ENCODE data around the gene SLC25A39. TPM values are rescaled to one million over a fixed set of nuclear protein-coding genes. Genes with fewer than 3 reads are reported as not detected.
A peak's percentile ranks its signal among the peaks of the same experiment; 100 is the strongest.

Gene SLC25A39
- total RNA-seq, 2 donors from 2014 or later, result 75.9 to 76.5 TPM

DNA sequence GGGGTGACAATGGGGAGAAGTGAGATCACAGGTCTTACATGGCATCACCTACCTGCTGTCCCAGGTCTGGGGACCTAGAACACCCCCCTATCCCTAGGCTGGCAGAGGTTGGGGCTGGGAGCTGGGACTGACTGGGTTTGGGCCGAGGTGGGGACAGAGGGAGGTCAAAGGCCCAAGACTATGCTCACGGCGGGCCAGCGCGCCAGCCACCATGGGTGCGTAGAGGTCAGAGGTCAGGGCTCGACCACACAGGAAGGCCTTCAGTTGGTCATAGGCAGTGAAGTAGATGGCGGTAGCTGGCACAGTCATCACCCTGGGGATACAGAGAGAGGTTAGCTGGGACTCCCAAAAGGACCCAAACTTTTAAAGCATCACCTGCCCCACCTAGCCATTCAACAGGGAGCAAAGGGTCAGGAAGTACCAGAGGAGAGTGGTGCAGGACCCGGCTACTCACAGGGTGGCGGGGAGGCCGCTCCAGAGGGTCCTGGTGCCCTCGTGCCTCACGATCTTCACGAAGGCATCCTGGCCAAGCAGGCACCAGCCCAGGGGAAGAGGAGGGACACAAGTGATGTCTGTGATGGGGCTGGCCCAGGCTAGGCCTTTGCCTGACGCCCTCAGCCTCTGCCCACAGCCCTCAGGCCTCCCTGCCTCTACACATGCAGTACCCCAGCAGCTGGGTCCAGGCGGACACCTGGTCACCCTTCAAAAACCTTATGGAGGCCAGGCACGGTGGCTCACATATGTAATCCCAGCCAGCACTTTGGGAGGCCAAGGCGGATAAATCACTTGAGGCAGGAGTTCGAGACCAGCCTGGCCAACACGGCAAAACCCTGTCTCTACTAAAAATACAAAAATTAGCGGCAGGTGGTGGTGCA is 3.1 kb downstream of the SLC25A39 start:
- no peak for DNase-seq
- no peak for ATAC-seq
- Mint-ChIP-seq H3K4me3 (no peak overlapping the region), H3K27ac (no peak overlapping the region), H3K27me3 (peaks cover 19% of the 10 kb centered on the region), H3K4me1 (peaks cover 14% of the 10 kb centered on the region), H3K36me3 (ENCODE audit: low read depth) (peaks cover 2% of the 10 kb centered on the region)
- H3K9me3 ChIP-seq (ENCODE audit: control insufficient read depth, low read length, poor library complexity, severe bottlenecking), result no peaks in the 10 kb centered on the region

DNA sequence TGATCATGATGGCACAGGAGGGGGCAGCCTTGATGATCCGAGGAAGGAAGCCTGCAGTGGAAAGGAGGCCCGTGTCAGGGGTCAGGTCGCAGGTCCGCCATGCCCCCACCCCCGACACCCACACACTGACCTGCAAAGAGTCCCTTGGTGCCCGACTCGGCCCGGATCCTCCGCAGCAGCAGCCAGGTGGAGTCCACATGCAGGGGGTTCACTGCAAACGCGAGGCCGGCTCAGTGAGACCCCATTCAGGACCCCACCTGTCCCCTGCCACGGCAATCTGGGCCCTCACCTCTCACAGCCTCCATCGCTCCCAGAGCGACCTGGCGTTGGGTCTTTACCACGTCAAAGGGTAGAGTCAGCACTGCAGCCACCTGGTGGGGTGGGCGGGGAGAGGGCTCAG is 4.6 kb downstream of the SLC25A39 start:
- Mint-ChIP-seq H3K4me1 (peaks cover 17% of the 10 kb centered on the region), H3K27me3 (peaks cover 30% of the 10 kb centered on the region), H3K27ac (no peak overlapping the region), H3K36me3 (ENCODE audit: low read depth) (peaks cover 9% of the 10 kb centered on the region), H3K4me3 (no peak overlapping the region)
- H3K9me3 ChIP-seq (ENCODE audit: control insufficient read depth, low read length, poor library complexity, severe bottlenecking), result no peaks in the 10 kb centered on the region
- ATAC-seq (no peak), DNase-seq (no peak)

DNA sequence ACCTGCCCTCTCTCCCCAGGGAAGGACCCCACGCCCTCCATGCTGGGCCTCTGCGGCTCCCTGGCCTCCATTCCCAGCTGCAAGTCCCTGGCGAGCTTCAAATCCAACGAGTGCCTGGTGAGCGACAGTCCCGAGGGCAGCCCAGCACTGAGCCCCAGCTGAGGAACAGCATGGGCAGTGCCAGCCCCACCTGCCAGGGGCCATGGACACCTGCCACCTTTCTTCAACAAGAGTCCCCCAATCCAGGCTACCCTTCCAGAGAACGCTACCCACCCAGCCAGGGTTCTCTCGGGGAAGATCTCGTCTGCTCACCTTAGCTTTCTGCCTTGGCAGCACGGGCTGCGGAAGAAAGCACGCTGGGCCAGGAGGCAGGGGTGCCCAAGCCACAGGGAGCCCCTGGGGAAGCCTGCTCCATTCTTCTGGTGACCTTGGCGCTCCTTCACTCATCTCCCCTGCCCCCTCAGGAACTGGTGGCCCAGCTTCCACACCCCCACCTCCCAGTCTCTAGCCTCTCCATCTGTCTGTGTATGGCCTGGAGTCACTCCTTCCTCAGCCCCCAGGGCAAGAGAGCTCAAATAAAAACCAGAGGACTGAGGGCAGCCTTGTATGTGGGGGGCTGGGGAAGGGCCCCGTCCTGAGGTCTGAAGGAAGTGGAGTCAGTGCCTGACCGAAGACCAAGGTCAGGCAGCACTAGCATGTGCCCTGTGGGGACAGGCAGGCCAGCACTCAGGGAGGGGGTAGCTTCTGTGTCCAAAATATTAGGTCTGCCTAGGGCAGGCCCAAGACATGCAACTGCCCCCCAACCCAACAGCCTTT is 6.3 kb downstream of the SLC25A39 start:
- Mint-ChIP-seq H3K4me1 (peaks cover 16% of the 10 kb centered on the region), H3K36me3 (ENCODE audit: low read depth) (peaks cover 11% of the 10 kb centered on the region), H3K27me3 (peaks cover 37% of the 10 kb centered on the region), H3K4me3 (no peak overlapping the region), H3K27ac (no peak overlapping the region)
- DNase-seq (no peak), ATAC-seq (no peak)
- H3K9me3 ChIP-seq (ENCODE audit: control insufficient read depth, low read length, poor library complexity, severe bottlenecking), result no peaks in the 10 kb centered on the region

DNA sequence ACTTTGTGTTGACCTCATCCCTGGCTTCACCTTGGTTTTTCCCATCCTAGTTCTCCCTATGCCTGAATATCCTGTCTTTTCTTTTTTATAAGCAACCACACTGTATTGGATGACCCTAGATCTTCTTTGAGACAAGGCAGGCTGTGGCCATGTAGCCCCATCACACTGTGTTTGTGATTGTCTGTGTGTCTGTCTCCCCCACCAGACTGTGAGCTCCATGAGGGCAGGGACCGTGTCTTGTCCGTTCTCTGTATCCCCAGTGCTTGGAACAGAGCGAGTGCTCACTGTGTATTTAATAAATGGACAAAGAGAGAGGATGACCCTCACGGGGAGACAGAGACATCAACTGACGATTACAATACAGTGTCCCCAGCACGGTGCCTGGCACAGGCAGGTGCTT is 7.1 kb downstream of the SLC25A39 start:
- peak overlapping the region; percentile 15 for H3K4me3 Mint-ChIP-seq
- no peak for DNase-seq
- H3K27ac Mint-ChIP-seq, result no peak overlapping the region
- H3K36me3 Mint-ChIP-seq (ENCODE audit: low read depth), result peaks cover 11% of the 10 kb centered on the region
- peaks cover 42% of the 10 kb centered on the region for H3K27me3 Mint-ChIP-seq
- ATAC-seq, result no peak
- H3K9me3 ChIP-seq (ENCODE audit: control insufficient read depth, low read length, poor library complexity, severe bottlenecking), result no peaks in the 10 kb centered on the region
- peaks cover 16% of the 10 kb centered on the region for H3K4me1 Mint-ChIP-seq

DNA sequence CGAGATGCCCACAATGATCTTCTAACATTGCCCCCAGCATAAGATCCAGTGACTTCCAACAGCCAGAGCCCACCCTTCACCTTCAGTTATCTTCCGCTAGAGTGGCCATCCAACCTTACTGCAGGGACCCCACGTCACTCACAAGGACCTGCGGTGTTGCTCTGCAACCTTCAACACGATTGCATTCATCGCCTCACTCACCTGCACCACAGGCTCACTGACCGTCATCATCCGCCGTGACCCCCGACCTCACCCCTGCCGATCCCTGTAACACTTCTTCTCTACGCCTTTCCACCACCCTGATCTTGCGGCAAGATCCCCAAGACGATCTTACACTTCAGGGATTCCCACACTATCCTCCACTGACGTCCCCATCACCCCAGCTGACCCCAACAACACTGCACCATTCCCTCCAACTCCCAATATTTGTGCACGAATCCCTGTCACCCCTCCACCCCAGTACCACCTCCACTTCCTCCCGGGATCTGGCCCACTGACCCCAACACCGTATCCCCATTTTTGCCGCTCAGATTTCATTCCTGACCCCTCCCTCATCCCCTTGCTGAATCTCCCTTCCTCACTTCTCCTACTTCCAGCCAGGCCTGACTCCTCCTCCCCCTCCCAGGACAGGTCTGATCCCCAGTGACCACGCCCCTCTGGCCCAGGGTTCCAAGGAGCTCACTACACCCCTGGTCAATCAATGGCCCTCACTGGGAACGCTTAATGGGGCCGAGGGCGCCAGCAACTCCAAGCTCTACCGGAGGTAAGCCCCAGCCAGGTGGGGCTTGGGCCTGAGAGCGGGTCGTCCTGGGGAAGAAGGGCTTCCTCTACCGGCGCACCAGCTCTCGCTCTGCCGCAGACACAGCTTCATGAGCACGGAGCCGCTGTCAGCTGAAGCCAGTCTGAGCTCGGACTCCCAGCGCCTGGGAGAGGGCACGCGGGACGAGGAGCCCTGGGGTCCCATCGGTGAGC is 8.6 kb downstream of the SLC25A39 start:
- DNase-seq, result no peak
- Mint-ChIP-seq H3K27me3 (peaks cover 42% of the 10 kb centered on the region), H3K4me3 (peak overlapping the region; percentile 91), H3K27ac (no peak overlapping the region), H3K36me3 (ENCODE audit: low read depth) (peaks cover 13% of the 10 kb centered on the region), H3K4me1 (peaks cover 16% of the 10 kb centered on the region)
- no peak for ATAC-seq
- H3K9me3 ChIP-seq (ENCODE audit: control insufficient read depth, low read length, poor library complexity, severe bottlenecking), result no peaks in the 10 kb centered on the region

DNA sequence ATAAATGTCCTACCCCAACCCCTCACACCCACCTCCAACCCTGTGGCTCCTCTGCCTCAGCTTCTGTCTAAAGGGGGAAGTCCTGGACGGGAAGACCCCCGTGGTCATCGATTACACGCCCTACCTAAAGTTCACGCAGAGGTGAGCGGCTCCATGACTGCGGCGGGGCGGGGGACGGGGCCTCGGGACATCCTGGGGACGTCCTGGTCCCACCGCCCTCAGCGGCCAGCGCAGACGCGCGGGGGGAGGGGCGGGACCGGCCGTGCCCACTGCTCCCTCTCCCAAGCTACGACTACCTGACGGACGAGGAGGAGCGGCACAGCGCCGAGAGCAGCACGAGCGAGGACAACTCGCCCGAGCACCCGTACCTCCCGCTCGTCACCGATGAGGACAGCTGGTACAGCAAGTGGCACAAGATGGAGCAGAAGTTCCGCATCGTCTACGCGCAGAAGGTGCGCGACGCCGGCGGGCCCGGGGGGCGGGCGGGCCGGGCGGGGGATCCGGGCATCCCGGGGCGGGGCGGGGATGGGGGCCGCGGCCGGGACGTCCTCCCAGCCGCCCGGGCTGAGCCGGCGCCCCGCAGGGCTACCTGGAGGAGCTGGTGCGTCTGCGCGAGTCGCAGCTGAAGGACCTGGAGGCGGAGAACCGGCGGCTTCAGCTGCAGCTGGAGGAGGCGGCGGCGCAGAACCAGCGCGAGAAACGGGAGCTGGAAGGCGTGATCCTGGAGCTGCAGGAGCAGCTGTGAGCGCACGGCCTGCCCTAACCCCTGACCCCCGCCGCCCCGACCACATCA is 9.6 kb downstream of the SLC25A39 start:
- Mint-ChIP-seq H3K36me3 (ENCODE audit: low read depth) (peaks cover 13% of the 10 kb centered on the region), H3K27me3 (peaks cover 42% of the 10 kb centered on the region), H3K4me1 (peaks cover 16% of the 10 kb centered on the region), H3K27ac (no peak overlapping the region), H3K4me3 (peak overlapping the region; percentile 91)
- DNase-seq (peak in 2 of 3 donors; percentile 19 to 22), ATAC-seq (peak; percentile 78)
- no peaks in the 10 kb centered on the region for H3K9me3 ChIP-seq (ENCODE audit: control insufficient read depth, low read length, poor library complexity, severe bottlenecking)

DNA sequence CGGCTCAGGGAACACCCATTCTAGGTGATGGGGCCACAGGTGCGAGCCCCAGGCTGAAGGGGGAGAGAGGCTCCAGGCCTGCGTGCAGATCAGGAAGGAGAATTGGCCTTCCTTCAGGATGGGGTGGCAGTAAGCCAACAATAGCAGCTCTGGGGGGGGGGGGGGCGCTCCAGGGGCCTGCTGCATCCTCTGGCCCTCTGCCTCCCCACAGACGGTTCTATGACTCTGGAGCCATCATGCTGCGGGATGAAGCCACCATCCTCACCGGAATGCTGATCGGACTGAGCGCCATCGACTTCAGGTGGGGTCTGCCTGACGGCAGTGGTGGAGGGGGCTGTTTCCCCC is 10.1 kb downstream of the SLC25A39 start:
- peaks cover 46% of the 10 kb centered on the region for H3K27me3 Mint-ChIP-seq
- no peak overlapping the region for H3K27ac Mint-ChIP-seq

DNA sequence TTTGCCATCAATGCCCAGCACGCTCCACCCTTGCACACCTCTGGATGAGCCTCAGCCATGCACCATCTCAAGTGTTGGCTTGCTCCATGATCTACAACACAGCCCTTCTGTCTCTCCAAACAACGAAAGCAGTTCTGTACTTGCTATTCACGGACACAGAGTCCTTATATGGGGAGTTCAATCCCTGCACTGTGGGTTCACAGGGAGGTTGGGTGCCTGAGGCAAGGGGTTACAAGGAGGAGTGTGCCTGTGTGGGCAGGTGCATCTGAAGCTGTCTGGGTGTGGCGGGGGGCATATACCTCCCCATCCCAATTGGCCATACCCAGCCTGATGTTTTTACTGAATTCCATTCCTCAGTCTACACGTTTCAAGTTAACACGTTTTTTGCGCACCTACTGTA is 10.6 kb downstream of the SLC25A39 start:
- ATAC-seq (no peak), DNase-seq (no peak)
- H3K9me3 ChIP-seq (ENCODE audit: control insufficient read depth, low read length, poor library complexity, severe bottlenecking), result no peaks in the 10 kb centered on the region
- no peak overlapping the region for H3K27ac Mint-ChIP-seq
- H3K4me1 Mint-ChIP-seq, result peaks cover 20% of the 10 kb centered on the region
- H3K27me3 Mint-ChIP-seq, result peaks cover 46% of the 10 kb centered on the region
- peak overlapping the region; percentile 71 for H3K4me3 Mint-ChIP-seq
- H3K36me3 Mint-ChIP-seq (ENCODE audit: low read depth), result peaks cover 11% of the 10 kb centered on the region

More for the DNA sequence above, 10.1 kb downstream of the SLC25A39 start:
- peaks cover 12% of the 10 kb centered on the region for H3K36me3 Mint-ChIP-seq (ENCODE audit: low read depth)
- peak overlapping the region; percentile 71 for H3K4me3 Mint-ChIP-seq
- ATAC-seq (no peak), DNase-seq (no peak)
- peaks cover 20% of the 10 kb centered on the region for H3K4me1 Mint-ChIP-seq
- H3K9me3 ChIP-seq (ENCODE audit: control insufficient read depth, low read length, poor library complexity, severe bottlenecking), result no peaks in the 10 kb centered on the region

DNA sequence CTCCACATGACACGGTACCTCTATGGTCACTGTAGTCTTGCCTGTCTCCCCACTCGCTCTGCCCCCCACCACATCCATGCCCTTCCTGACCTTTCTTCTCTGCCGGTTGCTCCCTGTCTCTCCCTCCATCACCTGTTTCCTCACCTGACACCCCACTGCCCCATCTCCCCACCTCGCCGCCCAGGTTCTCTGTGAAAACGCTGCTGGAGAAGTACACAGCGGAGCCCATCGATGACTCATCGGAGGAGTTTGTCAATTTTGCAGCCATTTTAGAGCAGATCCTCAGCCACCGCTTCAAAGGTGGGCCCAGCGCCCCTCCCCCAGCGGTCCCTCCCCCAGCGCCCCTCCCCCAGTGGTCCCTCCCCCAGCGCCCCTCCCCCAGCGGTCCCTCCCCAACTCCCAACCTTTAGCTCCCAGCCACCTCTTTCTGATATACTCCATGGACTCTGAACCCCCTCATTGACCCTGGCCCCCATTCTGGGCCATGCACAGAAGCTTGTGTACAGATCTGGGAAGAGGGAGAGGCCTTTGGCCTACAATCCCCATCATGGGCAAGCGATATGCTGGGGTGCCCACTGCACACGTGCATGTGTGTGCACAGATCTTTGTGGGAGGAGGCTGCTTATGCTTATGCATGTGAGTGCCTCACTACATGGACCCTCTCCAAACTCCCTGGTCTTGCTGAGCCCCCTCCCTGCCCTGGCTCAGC is 12.1 kb downstream of the SLC25A39 start:
- no peaks in the 10 kb centered on the region for H3K9me3 ChIP-seq (ENCODE audit: control insufficient read depth, low read length, poor library complexity, severe bottlenecking)
- no peak overlapping the region for H3K4me3 Mint-ChIP-seq
- no peak overlapping the region for H3K27ac Mint-ChIP-seq
- peaks cover 20% of the 10 kb centered on the region for H3K4me1 Mint-ChIP-seq
- ATAC-seq (no peak), DNase-seq (no peak)
- H3K27me3 Mint-ChIP-seq, result peaks cover 36% of the 10 kb centered on the region
- H3K36me3 Mint-ChIP-seq (ENCODE audit: low read depth), result peaks cover 11% of the 10 kb centered on the region

DNA sequence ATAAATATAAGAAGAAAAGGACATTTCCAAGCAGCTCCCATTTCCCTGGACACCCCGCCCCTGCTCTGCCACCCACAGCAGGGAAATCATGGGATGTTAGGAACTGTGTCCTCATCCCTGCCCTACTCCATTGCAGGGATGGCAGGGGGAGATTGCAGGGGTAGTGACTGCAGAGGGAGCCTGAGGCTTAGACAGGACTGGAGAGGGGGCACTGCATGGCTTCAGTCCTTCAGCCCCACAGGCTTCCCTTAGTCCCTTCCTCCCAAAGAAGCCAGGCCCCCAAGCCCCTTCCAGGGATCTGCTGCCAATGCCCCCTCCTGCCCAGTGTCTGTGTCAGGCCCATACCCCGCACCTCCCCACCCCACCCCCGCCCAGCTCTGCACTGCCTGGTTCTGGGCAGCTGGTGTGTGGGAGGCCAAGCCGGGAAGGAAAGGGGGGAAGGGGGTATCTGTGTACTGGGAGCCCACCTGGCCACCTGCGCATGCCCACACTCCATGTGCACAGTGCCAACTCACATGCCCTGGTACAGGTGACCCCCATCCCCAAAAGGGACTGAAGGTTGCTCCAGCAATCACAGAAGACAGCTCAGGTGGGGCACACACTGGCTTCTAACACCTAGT is 13.0 kb downstream of the SLC25A39 start:
- Mint-ChIP-seq H3K27ac (no peak overlapping the region), H3K36me3 (ENCODE audit: low read depth) (peaks cover 11% of the 10 kb centered on the region), H3K27me3 (peaks cover 37% of the 10 kb centered on the region), H3K4me1 (peaks cover 20% of the 10 kb centered on the region), H3K4me3 (no peak overlapping the region)
- DNase-seq, result no peak
- no peak for ATAC-seq
- H3K9me3 ChIP-seq (ENCODE audit: control insufficient read depth, low read length, poor library complexity, severe bottlenecking), result no peaks in the 10 kb centered on the region

DNA sequence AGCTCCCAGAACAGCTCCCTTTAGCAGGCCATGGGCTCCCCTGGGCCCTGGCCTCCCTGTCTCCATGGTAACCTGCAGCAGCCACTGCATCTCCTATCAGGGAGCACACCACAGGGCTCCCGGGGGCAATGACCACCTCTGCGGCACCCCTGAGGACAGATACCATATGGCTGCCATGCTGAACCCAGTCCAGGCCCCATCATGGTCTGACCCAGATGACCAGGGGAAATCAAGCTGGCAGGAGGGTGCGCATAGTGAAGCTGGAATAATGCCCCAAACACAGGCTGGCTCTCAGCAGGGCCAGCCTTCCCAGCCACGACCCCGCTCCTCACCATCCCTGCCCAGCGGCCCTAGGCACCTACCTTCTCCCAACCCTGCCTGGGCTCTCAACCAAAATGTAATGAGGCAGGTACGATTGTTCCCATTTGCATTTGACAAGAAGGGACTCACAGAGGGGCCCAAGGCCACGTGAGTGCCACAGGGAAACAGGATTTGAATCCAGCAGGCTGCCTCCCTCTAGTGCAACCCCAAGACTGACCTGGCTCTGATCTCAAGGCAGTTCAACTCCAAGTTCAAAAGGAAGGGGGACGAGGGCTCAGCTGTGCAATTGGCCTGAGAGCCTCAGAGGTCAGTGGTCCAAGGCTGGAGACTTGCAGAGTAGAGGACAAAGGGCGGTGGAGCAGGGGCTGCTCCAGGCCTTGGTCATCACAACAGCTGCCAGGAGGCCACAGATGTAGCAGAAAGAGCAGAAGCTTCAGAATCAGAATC is 13.8 kb downstream of the SLC25A39 start:
- H3K4me1 Mint-ChIP-seq, result peaks cover 17% of the 10 kb centered on the region
- no peak for ATAC-seq
- H3K27me3 Mint-ChIP-seq, result peaks cover 37% of the 10 kb centered on the region

More for the DNA sequence above, 13.8 kb downstream of the SLC25A39 start:
- H3K36me3 Mint-ChIP-seq (ENCODE audit: low read depth), result peaks cover 6% of the 10 kb centered on the region
- no peaks in the 10 kb centered on the region for H3K9me3 ChIP-seq (ENCODE audit: control insufficient read depth, low read length, poor library complexity, severe bottlenecking)
- H3K27ac Mint-ChIP-seq, result no peak overlapping the region
- H3K4me3 Mint-ChIP-seq, result no peak overlapping the region
- no peak for DNase-seq

Measured in T-helper 17 cell (primary cell).